Effector CD4-positive, alpha-beta T cell (primary cell): ENCODE results near the gene GTF2E1.
"Not testable (repeated sequence)": the region's sequence is repeated elsewhere in the genome, so short reads cannot be mapped to it uniquely, and the experiment has no call there.

Experiments
- DNase-seq: peaks from one replicate; pipeline ENCODE4 v3.0.0-alpha.2; 2020
- total RNA-seq: gene quantifications from one replicate; lab custom pipeline; 2026; lab: John Stamatoyannopoulos, UW

Gene GTF2E1
- 10.9 reads per million, percentile 33 among the genes with 10 or more reads in this experiment for total RNA-seq

DNA sequence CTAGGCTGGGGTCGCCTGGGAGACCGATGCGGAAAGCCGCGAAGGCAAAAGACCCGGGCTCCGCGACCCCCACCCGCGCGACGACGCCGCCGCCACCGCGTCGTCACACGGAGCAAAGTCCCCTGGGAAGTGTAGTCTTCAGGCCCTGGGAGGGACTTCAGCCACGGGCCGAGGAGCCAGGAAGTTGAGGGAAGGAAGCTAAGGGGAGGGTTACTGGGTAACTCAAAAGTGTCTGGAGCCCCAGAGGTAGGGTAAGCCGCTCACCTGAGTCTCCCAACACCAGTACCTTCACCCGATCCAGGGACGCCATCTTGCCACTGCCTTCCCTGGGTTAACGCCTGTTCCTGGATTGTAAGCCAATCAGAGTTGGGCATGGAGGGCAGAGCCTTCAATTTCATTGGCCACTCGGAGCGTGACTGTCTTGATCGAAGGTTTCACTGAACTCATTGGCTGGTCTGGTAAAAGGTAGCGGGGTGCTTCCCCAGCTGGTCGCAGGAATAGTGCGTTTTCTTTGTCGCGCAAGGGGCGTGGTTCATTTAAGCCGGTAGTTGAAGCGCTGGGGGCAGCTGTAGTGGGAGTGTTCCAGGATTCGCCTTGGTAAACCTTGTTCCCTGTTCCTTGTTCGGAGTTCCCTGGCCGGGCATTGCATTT is at the start of gene GTF2E1, which contains the start of gene RABL3:
TSS of gene GTF2E1 (plus strand) at position 547 of the 651 bp plus-strand sequence. CDS start 7,809 bp downstream, outside the sequence.
TSS of gene RABL3 (minus strand) at position 319 of the 651 bp plus-strand sequence. CDS start at position 310, 9 bp downstream.
- DNase-seq = peak; percentile 97

DNA sequence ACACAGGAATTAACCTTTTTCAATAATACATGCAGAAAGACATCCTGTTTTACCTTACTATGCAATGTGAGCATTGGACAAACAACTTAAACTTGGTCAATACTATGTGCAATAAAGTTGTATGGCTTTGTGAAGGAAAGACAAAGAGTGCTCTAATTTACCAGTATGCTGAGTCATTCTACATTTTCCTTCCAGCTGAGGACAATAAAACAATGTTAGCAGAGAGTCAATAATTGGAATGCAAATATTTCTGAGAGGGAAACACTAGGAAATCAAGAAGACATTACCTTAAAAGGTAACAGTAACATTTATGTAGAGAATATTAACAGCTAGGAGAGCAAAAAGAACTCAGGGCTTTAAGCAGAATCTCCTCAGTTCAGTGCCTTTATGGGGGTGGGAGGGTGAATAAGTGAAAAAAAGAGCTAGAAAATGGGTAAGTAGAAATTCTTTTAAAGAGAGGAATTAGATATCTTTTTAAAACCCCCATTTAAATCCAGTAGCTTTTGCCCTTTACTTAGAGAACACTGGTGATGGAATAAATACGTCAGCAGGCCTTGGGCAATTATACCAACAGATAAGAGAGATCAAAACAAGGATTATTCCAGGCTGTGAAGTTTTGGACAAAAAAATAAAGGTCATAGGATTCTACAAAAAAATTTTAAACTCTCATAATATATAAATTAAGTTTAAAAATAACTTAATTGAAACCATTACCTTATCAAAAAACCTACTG is 48.9 kb upstream of the GTF2E1 start:
- DNase-seq = no peak

GRCh38 chr3:120699333-120699732 is 43.2 kb upstream of the GTF2E1 start:
- no peak for DNase-seq

GRCh38 chr3:120705884-120706582 is 36.5 kb upstream of the GTF2E1 start:
- no peak for DNase-seq

- DNase-seq = no peak
Measured at GRCh38 chr3:120706950-120707349, 35.6 kb upstream of the GTF2E1 start.

- DNase-seq = no peak
Measured at GRCh38 chr3:120708408-120708807, 34.1 kb upstream of the GTF2E1 start.

- DNase-seq = no peak
Measured at GRCh38 chr3:120710369-120710768, 32.2 kb upstream of the GTF2E1 start.

GRCh38 chr3:120713262-120713661 is 29.3 kb upstream of the GTF2E1 start:
- DNase-seq = no peak

DNA sequence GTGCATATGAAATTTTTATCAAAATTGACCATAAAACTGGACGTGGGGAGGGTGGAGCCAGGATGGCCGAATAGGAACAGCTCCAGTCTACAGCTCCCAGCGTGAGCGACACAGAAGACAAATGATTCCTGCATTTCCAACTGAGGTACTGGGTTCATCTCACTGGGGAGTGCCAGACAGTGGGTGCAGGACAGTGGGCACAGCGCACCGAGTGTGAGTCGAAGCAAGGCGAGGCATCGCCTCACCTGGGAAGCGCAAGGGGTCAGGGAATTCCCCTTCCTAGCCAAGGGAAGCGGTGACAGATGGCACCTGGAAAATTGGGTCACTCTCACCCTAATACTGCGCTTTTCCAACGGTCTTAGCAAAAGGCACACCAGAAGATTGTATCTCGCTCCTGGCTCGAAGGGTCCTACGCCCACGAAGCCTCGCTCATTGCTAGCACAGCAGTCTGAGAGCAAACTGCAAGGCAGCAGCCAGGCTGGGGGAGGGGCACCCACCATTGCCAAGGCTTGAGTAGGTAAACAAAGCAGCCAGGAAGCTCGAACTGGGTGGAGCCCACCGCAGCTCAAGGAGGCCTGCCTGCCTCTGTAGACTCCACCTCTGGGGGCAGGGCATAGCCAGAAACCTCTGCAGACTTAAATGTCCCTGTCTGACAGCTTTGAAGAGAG is 23.2 kb upstream of the GTF2E1 start:
- DNase-seq = peak; percentile 68

- no peak for DNase-seq
Measured at GRCh38 chr3:120726791-120727190, 15.8 kb upstream of the GTF2E1 start.

DNA sequence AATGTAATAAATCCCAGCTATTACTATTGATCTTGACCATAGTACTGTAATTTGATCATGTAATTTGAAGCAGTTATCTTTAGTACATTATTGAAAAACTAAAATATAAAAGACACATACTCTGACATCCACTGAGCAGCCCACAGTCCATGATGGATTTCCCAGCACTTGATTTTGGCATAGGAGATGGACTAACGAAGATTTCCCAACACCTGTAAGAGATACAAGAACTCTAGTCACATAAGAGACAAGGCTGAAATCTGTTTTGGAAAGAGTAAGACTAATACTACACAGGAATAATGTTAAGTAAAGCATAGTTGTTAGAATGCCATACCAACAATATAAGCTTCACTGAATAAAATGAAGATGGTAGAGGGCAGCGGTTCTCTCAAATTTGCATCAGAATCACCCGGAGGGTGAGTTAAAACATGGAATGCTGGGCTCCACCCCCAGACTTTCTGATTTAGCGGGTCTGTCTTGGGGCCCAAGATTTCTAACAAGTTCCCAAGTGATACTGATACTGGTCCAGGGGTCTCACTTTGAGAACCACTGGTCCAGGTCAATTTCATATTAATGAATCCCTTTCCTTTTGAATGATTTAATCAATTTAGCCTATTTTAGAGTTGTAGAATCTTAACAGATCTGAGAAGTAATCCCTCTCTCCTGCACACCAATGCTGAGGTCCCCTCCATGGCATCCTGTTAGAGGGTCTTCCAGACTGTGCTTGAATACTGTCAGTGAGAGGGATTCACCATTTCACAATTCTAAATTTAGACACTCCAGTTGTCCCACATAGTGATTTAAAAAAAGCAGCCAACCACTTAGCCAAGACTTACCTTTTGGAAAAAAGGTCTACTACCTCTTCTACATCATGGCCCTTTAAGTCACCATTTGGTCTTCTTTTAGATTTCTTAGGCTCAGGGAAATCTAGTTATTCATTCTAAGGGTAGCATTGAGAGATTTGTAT is 11.7 kb upstream of the GTF2E1 start:
- DNase-seq = no peak

- DNase-seq = not testable (repeated sequence)
Measured at GRCh38 chr3:120738006-120738405, 4.5 kb upstream of the GTF2E1 start.

DNA sequence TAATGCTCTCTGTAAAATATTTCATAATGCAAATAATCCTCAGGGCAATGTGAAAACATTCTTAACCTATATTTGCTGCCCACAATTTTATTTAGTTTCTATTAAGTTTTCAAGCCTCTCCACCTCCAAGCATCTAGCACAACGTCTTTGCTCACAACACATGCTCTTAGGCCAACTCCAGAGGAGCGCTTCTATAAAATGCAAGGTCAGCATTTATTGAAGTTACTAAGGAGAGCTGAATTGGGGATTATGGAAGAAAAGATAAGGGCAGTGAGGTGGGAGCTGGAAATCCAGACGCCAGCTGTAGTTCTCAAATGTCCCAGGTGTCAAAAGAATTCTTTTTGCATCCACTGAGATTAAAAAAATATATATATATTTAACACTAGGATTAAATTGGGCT is 1.2 kb upstream of the GTF2E1 start:
- DNase-seq = no peak

- no peak for DNase-seq
Measured at GRCh38 chr3:120741837-120742197, 727 bp upstream of the GTF2E1 start.

GRCh38 chr3:120742849-120743365 is 363 bp downstream of the GTF2E1 start:
- no peak for DNase-seq

DNA sequence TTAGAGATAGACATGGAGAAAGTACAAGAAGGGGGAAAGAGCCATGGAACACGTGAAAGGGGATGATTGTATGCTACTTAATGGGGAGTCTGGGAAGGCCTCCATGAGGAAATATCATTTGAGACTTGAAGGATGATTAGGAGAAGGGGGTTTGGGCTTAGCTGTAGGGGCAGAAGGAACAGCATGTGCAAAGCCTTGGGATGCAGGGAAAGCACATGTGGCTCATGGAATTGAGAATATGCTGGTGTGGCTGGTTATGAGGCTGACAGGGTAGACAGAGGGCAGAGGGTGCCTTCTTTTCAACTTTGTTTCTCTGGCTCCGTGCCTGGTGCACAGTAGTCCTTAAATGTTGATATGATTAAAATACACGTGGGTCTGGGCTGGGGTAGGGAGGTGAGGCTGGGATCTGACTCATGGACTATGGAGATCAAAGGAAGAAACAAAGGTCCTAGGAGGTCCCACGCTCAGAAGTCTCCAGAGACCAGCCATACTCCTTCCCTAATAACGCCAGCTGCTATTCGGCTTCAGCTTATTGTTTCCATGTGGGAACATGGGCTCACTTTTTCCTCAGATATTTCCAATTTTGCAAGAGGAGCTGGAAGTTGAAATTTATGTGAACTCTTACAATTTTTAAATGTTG is 1.1 kb downstream of the GTF2E1 start:
- DNase-seq = no peak

DNA sequence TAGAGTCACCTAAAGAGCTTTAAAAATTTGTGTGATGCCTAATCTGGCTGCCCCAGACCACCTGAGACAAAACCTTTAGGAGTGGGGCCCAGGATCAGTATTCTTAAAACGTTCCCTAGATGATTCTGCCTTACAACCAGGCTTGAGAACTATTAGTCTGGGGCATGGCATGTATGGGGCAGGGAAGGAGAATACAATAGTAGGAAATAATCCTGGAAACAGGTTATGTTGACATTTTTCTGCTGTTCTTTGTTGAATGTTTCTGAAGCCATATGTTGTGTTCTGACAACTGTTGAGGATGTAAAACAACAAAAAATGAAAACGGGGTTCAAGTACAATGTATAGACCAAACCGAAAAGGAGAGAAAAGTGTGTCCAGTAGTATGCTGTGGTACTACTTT is 2.9 kb downstream of the GTF2E1 start:
- no peak for DNase-seq

DNA sequence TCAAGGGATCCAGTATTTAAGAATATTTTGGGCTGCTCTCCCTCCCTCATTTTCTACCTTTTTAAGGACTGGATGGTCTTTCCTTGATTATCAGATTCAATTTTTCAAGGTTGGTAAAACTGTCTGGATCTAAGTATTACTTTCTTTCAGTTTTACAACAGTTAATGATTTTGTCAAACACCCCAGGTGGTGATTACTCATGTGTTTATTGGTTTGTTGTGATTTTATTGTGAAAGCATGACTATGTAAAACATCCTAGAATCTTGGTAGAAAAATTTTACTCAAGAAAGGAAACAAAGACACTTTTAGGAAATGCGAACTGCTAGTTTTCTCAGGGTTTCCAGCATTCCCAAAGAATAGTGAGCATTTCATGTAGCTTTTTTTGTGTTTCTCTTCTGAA is 7.3 kb downstream of the GTF2E1 start:
- no peak for DNase-seq

DNA sequence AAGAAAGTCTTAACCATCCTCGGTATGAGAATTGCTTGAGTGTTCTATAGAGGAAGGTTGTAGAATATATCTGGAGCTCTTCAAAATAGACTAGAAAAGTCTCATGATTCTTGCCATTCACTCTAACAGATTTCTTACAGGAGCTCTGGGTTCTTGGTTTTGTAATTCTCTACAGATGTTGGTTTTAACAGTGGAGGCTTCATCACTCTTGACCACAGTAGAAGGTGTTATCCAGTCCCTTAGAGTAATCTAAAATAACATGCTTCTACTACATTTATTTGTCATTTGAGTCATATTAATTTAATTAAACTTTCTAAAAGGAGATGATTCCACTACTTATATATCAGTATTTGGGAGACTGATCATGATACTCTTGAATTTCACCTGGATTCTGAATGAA is 9.7 kb downstream of the GTF2E1 start:
- DNase-seq = no peak

- no peak for DNase-seq
Measured at GRCh38 chr3:120752865-120753264, 10.3 kb downstream of the GTF2E1 start.

DNA sequence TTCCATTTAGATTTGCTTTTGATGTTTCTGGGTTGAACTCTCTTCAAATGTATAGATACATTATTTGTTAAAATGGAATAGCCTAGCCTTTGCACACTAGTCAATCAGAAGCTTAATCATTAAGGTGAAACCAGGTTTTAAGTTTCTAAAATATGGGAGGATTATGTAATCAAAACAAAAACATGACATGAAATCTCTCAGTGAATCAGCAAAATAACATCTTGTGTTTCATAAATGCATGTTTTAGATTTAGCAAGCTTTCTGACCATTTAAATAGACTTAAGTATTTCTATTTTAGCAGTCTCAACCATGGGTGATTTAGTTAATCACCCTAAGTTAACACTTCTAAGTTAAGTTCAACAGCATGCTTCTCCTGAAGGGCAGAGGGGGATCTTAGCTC is 11.3 kb downstream of the GTF2E1 start:
- no peak for DNase-seq
